A549 (cell line): Measurements from ENCODE around the gene TBC1D32. TPM values are rescaled to one million over a fixed set of nuclear protein-coding genes. Genes with fewer than 3 reads are reported as not detected.
"Not testable (repeated sequence)": the region's sequence is repeated elsewhere in the genome, so short reads cannot be mapped to it uniquely, and the experiment has no call there.

Source experiments
- ATAC-seq, 2 experiments: fragments of 200-7000 bp in 1 of 2; fragments of >200 bp in 1 of 2; cut with Nextera tagmentation in 1 of 2; cut with Tn5 transposase in 1 of 2; 3 replicates each; pipeline versions ENCODE4 v1.8.0 to v1.9.1; 2018 to 2020; ENCODE audit warnings: mild to moderate bottlenecking in 1 of 2, moderate library complexity in 1 of 2
- CTCF ChIA-PET: fragments of 300-600 bp; sonication (Branson Sonifier 250); formaldehyde crosslinking; extraction: SDS; loops from one replicate; lab custom pipeline; 2021; ENCODE audit warnings: antibody characterized with exemption, inconsistent platforms; lab: Yijun Ruan, JAX
- POLR2A ChIA-PET: fragments of 350-600 bp; formaldehyde crosslinking; extraction: SDS; loops from one replicate; lab custom pipeline; 2021; ENCODE audit warnings: antibody characterized with exemption, inconsistent platforms; lab: Yijun Ruan, JAX
- DNase-seq, 2 experiments: peaks; one replicate each; pipeline versions ENCODE4 v3.0.0 to v3.0.0-alpha.2; 2011 to 2016; ENCODE audit warnings: low read depth in 1 of 2, low spot score in 1 of 2
- FAIRE-seq: peaks from 2 replicates; lab custom pipeline; 2011; peaks lifted over from hg19 to GRCh38; lab: Jason Lieb, UNC
- H3K27ac ChIP-seq, 2 experiments: fragments of >200 bp; sonication (Bioruptor Twin); formaldehyde crosslinking; 3 replicates each; pipeline ENCODE4 v1.5.1; 2016 to 2017
- H3K4me1 ChIP-seq: fragments of >200 bp; sonication (Bioruptor Twin); formaldehyde crosslinking; 3 replicates; pipeline ENCODE4 v1.6.1; 2016
- H3K4me2 ChIP-seq: fragments of >200 bp; sonication (Bioruptor Twin); formaldehyde crosslinking; 3 replicates; pipeline ENCODE4 v1.6.1; 2016
- H3K4me3 ChIP-seq: fragments of >200 bp; sonication (Bioruptor Twin); formaldehyde crosslinking; 3 replicates; pipeline ENCODE4 v1.5.1; 2016
- H3K9me3 ChIP-seq: fragments of >200 bp; sonication (Bioruptor Twin); formaldehyde crosslinking; 3 replicates; pipeline ENCODE4 v1.6.1; 2016
- ATOH8 ChIP-seq: fragments of 250-450 bp; sonication (Bioruptor Pico); IDR thresholded peaks from 2 replicates; pipeline ENCODE4 v1.5.0; 2020; ENCODE audit warnings: low read depth, mild to moderate bottlenecking, moderate library complexity
- CBX8 ChIP-seq: fragments of 200-600 bp; sonication (generic); IDR thresholded peaks from 2 replicates; pipeline ENCODE4 v1.6.1; 2016
- CEBPB ChIP-seq, 2 experiments: fragments of >200 bp in 1 of 2; sonication (Bioruptor Twin) in 1 of 2; formaldehyde crosslinking in 1 of 2; IDR thresholded peaks; 2 replicates each; pipeline ENCODE4 v1.6.1; 2012 to 2016
- CHD2 ChIP-seq: fragments of 150-350 bp; IDR thresholded peaks from 2 replicates; pipeline ENCODE4 v1.6.1; 2014; ENCODE audit warnings: low read length; ENCODE audit not compliant: partially characterized antibody
- CHD4 ChIP-seq: fragments of 200-600 bp; sonication (generic); IDR thresholded peaks from 2 replicates; pipeline ENCODE4 v1.6.1; 2016; ENCODE audit warnings: antibody characterized with exemption, mild to moderate bottlenecking, borderline replicate concordance
- CTCF ChIP-seq: fragments of >200 bp; sonication (Bioruptor Twin); formaldehyde crosslinking; IDR thresholded peaks from 3 replicates; pipeline ENCODE4 v1.5.1; 2016
- EHMT2 ChIP-seq: fragments of 200-600 bp; sonication (generic); IDR thresholded peaks from 2 replicates; pipeline ENCODE4 v1.6.1; 2016; ENCODE audit warnings: antibody characterized with exemption, low read depth, mild to moderate bottlenecking, moderate library complexity
- EP300 ChIP-seq, 2 experiments: fragments of >200 bp; sonication (Bioruptor Twin); formaldehyde crosslinking; IDR thresholded peaks; 2 replicates in 1 of 2; 3 replicates in 1 of 2; pipeline ENCODE4 v1.6.1; 2016 to 2017
- ESRRA ChIP-seq: fragments of 150-350 bp; IDR thresholded peaks from 2 replicates; pipeline ENCODE4 v1.6.1; 2014; ENCODE audit warnings: mild to moderate bottlenecking, low read length, borderline replicate concordance
- FOSB ChIP-seq: fragments of 250-450 bp; sonication (Bioruptor Pico); IDR thresholded peaks from 2 replicates; pipeline ENCODE4 v1.5.0; 2020; ENCODE audit warnings: mild to moderate bottlenecking, moderate library complexity
- FOSL2 ChIP-seq, 2 experiments: fragments of 450-650 bp in 1 of 2; fragments of >200 bp in 1 of 2; sonication (Bioruptor Twin) in 1 of 2; formaldehyde crosslinking; IDR thresholded peaks; 2 replicates each; pipeline versions ENCODE4 v1.5.0 to v1.6.1; 2016 to 2020; ENCODE audit warnings: mild to moderate bottlenecking in 1 of 2, moderate library complexity in 1 of 2
- FOXS1 ChIP-seq: fragments of 250-450 bp; sonication (Bioruptor Pico); IDR thresholded peaks from 2 replicates; pipeline ENCODE4 v1.5.0; 2020; ENCODE audit warnings: mild to moderate bottlenecking, moderate library complexity
- GATA3 ChIP-seq: IDR thresholded peaks from 2 replicates; pipeline ENCODE4 v1.6.1; 2012; ENCODE audit warnings: borderline replicate concordance
- HES2 ChIP-seq: fragments of >200 bp; sonication (Bioruptor Twin); formaldehyde crosslinking; IDR thresholded peaks from 2 replicates; pipeline ENCODE4 v1.6.1; 2016
- HOXA7 ChIP-seq: fragments of 250-450 bp; sonication (Bioruptor Pico); IDR thresholded peaks from 2 replicates; pipeline ENCODE4 v1.5.0; 2020; ENCODE audit warnings: mild to moderate bottlenecking, moderate library complexity
- HOXB5 ChIP-seq: fragments of 250-450 bp; sonication (Bioruptor Pico); IDR thresholded peaks from 2 replicates; pipeline ENCODE4 v1.5.0; 2020; ENCODE audit warnings: mild to moderate bottlenecking, moderate library complexity
- KDM1A ChIP-seq: fragments of 200-600 bp; sonication (generic); IDR thresholded peaks from 2 replicates; pipeline ENCODE4 v1.6.1; 2016; ENCODE audit warnings: low read depth, mild to moderate bottlenecking
- MYC ChIP-seq: IDR thresholded peaks from 2 replicates; pipeline ENCODE4 v1.6.1; 2012; ENCODE audit warnings: mild to moderate bottlenecking, inconsistent platforms, low read length, improper control_type of control experiment, borderline replicate concordance
- NPAS2 ChIP-seq: fragments of 250-450 bp; sonication (Bioruptor Pico); IDR thresholded peaks from 2 replicates; pipeline ENCODE4 v1.8.0; 2022; ENCODE audit warnings: mild to moderate bottlenecking, moderate library complexity, borderline replicate concordance
- NR3C1 ChIP-seq: fragments of >200 bp; sonication (Bioruptor Twin); formaldehyde crosslinking; IDR thresholded peaks from 3 replicates; pipeline ENCODE4 v1.6.1; 2017
- PBX3 ChIP-seq: IDR thresholded peaks from 2 replicates; pipeline ENCODE4 v1.6.1; 2012
- PHF8 ChIP-seq: fragments of 200-600 bp; sonication (generic); IDR thresholded peaks from 2 replicates; pipeline ENCODE4 v1.6.1; 2016; ENCODE audit warnings: low read depth, mild to moderate bottlenecking, antibody characterized with exemption, moderate library complexity, borderline replicate concordance
- POLR2A ChIP-seq: IDR thresholded peaks from 2 replicates; pipeline ENCODE4 v1.6.1; 2012; ENCODE audit warnings: mild to moderate bottlenecking, low read length
- RAD21 ChIP-seq, 2 experiments: fragments of >200 bp in 1 of 2; sonication (Bioruptor Twin) in 1 of 2; formaldehyde crosslinking in 1 of 2; IDR thresholded peaks in 1 of 2; conservative IDR thresholded peaks in 1 of 2; 2 replicates in 1 of 2; 3 replicates in 1 of 2; pipeline ENCODE4 v1.6.1; 2012 to 2018; ENCODE audit warnings: inconsistent platforms in 1 of 2
- RARB ChIP-seq: fragments of 250-450 bp; sonication (Bioruptor Pico); IDR thresholded peaks from 2 replicates; pipeline ENCODE4 v1.8.0; 2021; ENCODE audit warnings: mild to moderate bottlenecking, moderate library complexity
- RNF2 ChIP-seq: fragments of 200-600 bp; sonication (generic); IDR thresholded peaks from 2 replicates; pipeline ENCODE4 v1.6.1; 2016; ENCODE audit warnings: low read depth, mild to moderate bottlenecking, antibody characterized with exemption, moderate library complexity, borderline replicate concordance
- SMC3 ChIP-seq: fragments of >200 bp; sonication (Bioruptor Twin); formaldehyde crosslinking; IDR thresholded peaks from 3 replicates; pipeline ENCODE4 v1.6.1; 2018; ENCODE audit warnings: inconsistent platforms
- TFCP2L1 ChIP-seq: fragments of 250-450 bp; sonication (Bioruptor Pico); IDR thresholded peaks from 2 replicates; pipeline ENCODE4 v1.5.0; 2021; ENCODE audit warnings: mild to moderate bottlenecking
- TP53 ChIP-seq: fragments of 250-450 bp; sonication (Bioruptor Pico); IDR thresholded peaks from 2 replicates; pipeline ENCODE4 v1.5.0; 2021; ENCODE audit warnings: mild to moderate bottlenecking, moderate library complexity
- ZC3H11A ChIP-seq: fragments of 450-650 bp; IDR thresholded peaks from 2 replicates; pipeline ENCODE4 v1.6.1; 2014; ENCODE audit warnings: antibody characterized with exemption, mild to moderate bottlenecking
- ZFP36 ChIP-seq: fragments of 450-650 bp; IDR thresholded peaks from 2 replicates; pipeline ENCODE4 v1.6.1; 2014; ENCODE audit warnings: borderline replicate concordance; ENCODE audit not compliant: partially characterized antibody
- WGBS: methylation state at CpG from one replicate; pipeline ENCODE4 v1.1.6; 2017; ENCODE audit errors: missing lambda C conversion rate; 5-methylcytosine and 5-hydroxymethylcytosine counted together
- polyA plus RNA-seq, 4 experiments: library from polyadenylated mRNA; depleted of rRNA in 3 of 4; stranded (reverse); fragments of >200 nt; fragmentation: RNase III in 1 of 4; extraction: RNeasy Plus Mini Kit Qiagen cat#74134 plus additional on column Dnase treatment in 1 of 4; gene quantifications; 2 replicates in 3 of 4; 3 replicates in 1 of 4; pipeline ENCODE4 v1.2.3, GENCODE V29; 2011 to 2017

Gene TBC1D32
- polyA plus RNA-seq, 2 of the 4 experiments (the other 2 are of a cell fraction) = 2.1 to 4.4 TPM

- H3K4me3 ChIP-seq = no peak overlapping the region
- no peaks in the 10 kb centered on the region for H3K4me1 ChIP-seq
- POLR2A ChIA-PET = no interaction called here
- DNase-seq = no peak
- FAIRE-seq = no peak
- H3K4me2 ChIP-seq = no peak overlapping the region
- TF ChIP-seq TP53 (CRISPR knock-in tag) = no peak
- no peak for TF ChIP-seq EHMT2
- no peak for TF ChIP-seq CHD2
- H3K9me3 ChIP-seq = no peaks in the 10 kb centered on the region
- CTCF ChIA-PET = no interaction called here
- ATAC-seq = no peak
- no peak overlapping the region for H3K27ac ChIP-seq
Observed at GRCh38 chr6:121302882-121303281, 31.4 kb downstream of the TBC1D32 start.

- H3K27ac ChIP-seq, FAIRE-seq, DNase-seq, POLR2A ChIA-PET, H3K4me3 ChIP-seq, H3K4me2 ChIP-seq, ATAC-seq, H3K9me3 ChIP-seq, CTCF ChIA-PET, H3K4me1 ChIP-seq: not testable (repeated sequence)
- 94% methylated on average over 3 of the region's 3 CpGs for WGBS
Observed at GRCh38 chr6:121301156-121301555, 33.1 kb downstream of the TBC1D32 start.

GRCh38 chr6:121297694-121298093, 36.6 kb downstream of the TBC1D32 start:
- FAIRE-seq (no peak), ATAC-seq (no peak), DNase-seq (no peak)
- Histone ChIP-seq H3K4me1 (no peaks in the 10 kb centered on the region), H3K4me3 (no peak overlapping the region), H3K4me2 (no peak overlapping the region), H3K9me3 (no peaks in the 10 kb centered on the region), H3K27ac (no peak overlapping the region)
- POLR2A ChIA-PET = no interaction called here
- CTCF ChIA-PET = no interaction called here
- TF ChIP-seq GATA3 (no peak), PHF8 (no peak), HOXB5 (CRISPR knock-in tag) (no peak), NPAS2 (CRISPR knock-in tag) (no peak), CHD4 (no peak), MYC (no peak), ZFP36 (no peak), RAD21 (conservative IDR thresholded peaks at IDR 0.05 in 1 of 2, IDR thresholded peaks at IDR 0.05 in 1 of 2) (no peak), CBX8 (no peak), FOSB (CRISPR knock-in tag) (no peak), TFCP2L1 (CRISPR knock-in tag) (no peak), ESRRA (no peak), RNF2 (no peak), SMC3 (no peak), POLR2A (no peak), NR3C1 (no peak)
- 91% methylated on average over 1 of the region's 1 CpG for WGBS

GRCh38 chr6:121285041-121285440, 49.2 kb downstream of the TBC1D32 start:
- no peaks in the 10 kb centered on the region for H3K9me3 ChIP-seq
- POLR2A ChIA-PET = no interaction called here
- H3K4me3 ChIP-seq = no peak overlapping the region
- WGBS = 82% methylated on average over 1 of the region's 1 CpG
- CTCF ChIA-PET = interaction anchor here (0.9 kb wide), 1 partner anchor 11 kb away, joined by 3 read pairs; no protein-coding TSS in a partner anchor
- no peak overlapping the region for H3K4me2 ChIP-seq
- no peaks in the 10 kb centered on the region for H3K4me1 ChIP-seq
- no peak overlapping the region for H3K27ac ChIP-seq
- FAIRE-seq = no peak
- DNase-seq = peak in 1 of 2 experiments; percentile 2
- no peak for ATAC-seq
- TF ChIP-seq FOSL2 (IDR thresholded peaks at IDR 0.05) (no peak), FOSL2 (CRISPR knock-in tag; IDR thresholded peaks at IDR 0.05) (no peak), FOXS1 (CRISPR knock-in tag) (no peak), HOXB5 (CRISPR knock-in tag) (no peak), CBX8 (no peak), ZC3H11A (no peak), EP300 (IDR thresholded peaks at IDR 0.05) (no peak), CEBPB (IDR thresholded peaks at IDR 0.05) (no peak), KDM1A (no peak), RARB (CRISPR knock-in tag) (no peak), PBX3 (no peak), ATOH8 (CRISPR knock-in tag) (no peak), CTCF (no peak), HOXA7 (CRISPR knock-in tag) (no peak), RAD21 (conservative IDR thresholded peaks at IDR 0.05 in 1 of 2, IDR thresholded peaks at IDR 0.05 in 1 of 2) (no peak), EHMT2 (no peak), CHD2 (no peak), HES2 (no peak)
